Activated naive CD4-positive, alpha-beta T cell treated with Interleukin-2 at 50 U/mL for 16 hours (primary cell): ENCODE data around the gene HECTD4.

ENCODE experiments used
- DNase-seq: peaks from one replicate; pipeline ENCODE4 v3.0.0-alpha.2; 2020

Gene HECTD4

GRCh38 chr12:112170971-112171596 is 211.1 kb downstream of the HECTD4 start:
- no peak for DNase-seq

- peak; percentile 27 for DNase-seq
Observed at GRCh38 chr12:112170376-112170775, 211.9 kb downstream of the HECTD4 start.

GRCh38 chr12:112169966-112170365 is 212.3 kb downstream of the HECTD4 start:
- no peak for DNase-seq

- DNase-seq: no peak
Observed at GRCh38 chr12:112169161-112169872, 212.9 kb downstream of the HECTD4 start.

- DNase-seq: no peak
Observed at GRCh38 chr12:112168561-112168971, 213.7 kb downstream of the HECTD4 start.

GRCh38 chr12:112167718-112168525 is 214.3 kb downstream of the HECTD4 start:
- no peak for DNase-seq

GRCh38 chr12:112167031-112167461 is 215.2 kb downstream of the HECTD4 start:
- no peak for DNase-seq

GRCh38 chr12:112166051-112167015 is 215.9 kb downstream of the HECTD4 start:
- DNase-seq: no peak

GRCh38 chr12:112165624-112166023 is 216.6 kb downstream of the HECTD4 start:
- no peak for DNase-seq

GRCh38 chr12:112164011-112164660 is 218.1 kb downstream of the HECTD4 start:
- DNase-seq: no peak

- DNase-seq: no peak
Observed at GRCh38 chr12:112163471-112163991, 218.7 kb downstream of the HECTD4 start.

GRCh38 chr12:112163056-112163455 is 219.2 kb downstream of the HECTD4 start:
- DNase-seq: no peak

- no peak for DNase-seq
Observed at GRCh38 chr12:112162241-112162790, 219.9 kb downstream of the HECTD4 start.

- no peak for DNase-seq
Observed at GRCh38 chr12:112161711-112162110, 220.5 kb downstream of the HECTD4 start.

- no peak for DNase-seq
Observed at GRCh38 chr12:112160611-112161010, 221.6 kb downstream of the HECTD4 start.

GRCh38 chr12:112159146-112159541 is 223.1 kb downstream of the HECTD4 start:
- DNase-seq: no peak

GRCh38 chr12:112158461-112159145 is 223.6 kb downstream of the HECTD4 start:
- peak; percentile 18 for DNase-seq

GRCh38 chr12:112153893-112154219 is 228.4 kb downstream of the HECTD4 start:
- no peak for DNase-seq

- DNase-seq: no peak
Observed at GRCh38 chr12:112153181-112153892, 228.9 kb downstream of the HECTD4 start.
